Measurements from ENCODE around the gene SMG5.
A peak's percentile ranks its signal among the peaks of the same experiment; 100 is the strongest.

Gene SMG5

GRCh38 chr1:156276966-156277381 lies 5.7 kb downstream of the SMG5 start:
- no peak for DNase-seq

GRCh38 chr1:156276532-156276931 lies 6.1 kb downstream of the SMG5 start:
- DNase-seq = no peak

- DNase-seq = no peak
Measured at GRCh38 chr1:156270314-156270713, 12.3 kb downstream of the SMG5 start.

- DNase-seq = no peak
Measured at GRCh38 chr1:156268336-156268735, 14.3 kb downstream of the SMG5 start.

- no peak for DNase-seq
Measured at GRCh38 chr1:156266051-156266450, 16.6 kb downstream of the SMG5 start.

GRCh38 chr1:156263288-156263655 lies 19.4 kb downstream of the SMG5 start:
- no peak for DNase-seq

- no peak for DNase-seq
Measured at GRCh38 chr1:156262461-156263287, 20.0 kb downstream of the SMG5 start.

DNA sequence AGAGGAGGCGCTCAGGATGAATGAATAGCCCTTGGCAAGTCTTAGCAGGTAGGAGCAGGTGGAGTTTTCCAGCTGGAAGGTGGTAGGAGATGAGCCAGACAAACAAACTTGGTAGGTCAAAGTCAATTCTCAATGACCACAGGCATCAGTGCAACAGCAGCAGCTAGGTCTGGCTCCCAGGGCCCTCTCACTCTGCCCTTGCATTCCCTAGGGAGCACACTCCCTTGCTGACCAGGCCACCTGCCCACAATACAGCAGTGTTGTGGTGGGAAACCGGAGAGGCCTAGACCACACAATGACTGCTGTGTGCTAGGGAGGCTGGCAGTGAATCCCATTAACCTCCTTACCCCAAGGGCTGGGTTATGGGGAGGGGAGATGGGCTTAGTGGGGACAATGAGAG lies 21.7 kb downstream of the SMG5 start:
- DNase-seq = no peak

GRCh38 chr1:156259805-156260204 lies 22.8 kb downstream of the SMG5 start:
- no peak for DNase-seq

DNA sequence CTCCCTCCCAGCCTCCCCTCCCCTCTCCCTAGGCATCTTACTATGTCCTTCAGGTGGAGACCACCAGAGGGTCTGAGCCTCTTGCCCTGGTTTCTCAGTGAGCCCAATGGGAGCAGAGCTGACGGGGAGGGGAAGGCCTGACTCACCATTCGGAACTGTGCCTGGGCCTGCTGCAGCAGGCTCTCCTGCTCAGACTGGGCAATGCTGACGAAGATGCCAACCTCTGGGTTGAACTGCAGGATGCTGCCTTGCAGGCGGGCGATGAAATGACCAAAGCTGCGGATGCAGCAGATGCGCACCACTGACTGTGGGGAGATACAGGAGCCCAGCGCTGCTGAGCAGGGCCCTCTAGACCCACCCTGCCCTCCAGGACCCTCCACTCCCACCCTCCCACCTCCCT lies 23.8 kb downstream of the SMG5 start:
- no peak for DNase-seq

- no peak for DNase-seq
Measured at GRCh38 chr1:156257711-156258110, 24.9 kb downstream of the SMG5 start.

GRCh38 chr1:156253634-156254033 lies 29.0 kb downstream of the SMG5 start:
- no peak for DNase-seq

GRCh38 chr1:156251527-156251926 lies 31.1 kb downstream of the SMG5 start:
- DNase-seq = no peak

DNA sequence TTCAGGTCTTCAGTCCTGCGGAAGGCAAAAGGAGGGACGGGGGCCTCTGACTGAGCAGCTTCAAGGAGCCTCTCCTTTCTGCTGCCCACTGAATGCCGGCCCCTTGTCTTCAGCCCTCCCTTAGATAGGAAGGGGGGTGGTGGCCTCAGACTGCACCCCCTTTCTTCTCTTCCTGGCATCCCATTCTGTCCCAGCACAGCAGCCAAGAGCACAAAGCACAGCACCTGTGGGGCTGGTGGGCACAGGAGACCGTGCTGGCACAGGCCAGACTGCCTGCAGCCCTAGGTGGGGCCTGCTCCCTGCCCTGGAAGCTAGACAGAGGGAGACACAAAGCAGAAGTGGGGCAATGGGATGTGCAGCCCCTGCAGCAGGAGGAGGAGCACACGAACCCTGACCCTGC lies 33.0 kb downstream of the SMG5 start:
- DNase-seq = no peak

DNA sequence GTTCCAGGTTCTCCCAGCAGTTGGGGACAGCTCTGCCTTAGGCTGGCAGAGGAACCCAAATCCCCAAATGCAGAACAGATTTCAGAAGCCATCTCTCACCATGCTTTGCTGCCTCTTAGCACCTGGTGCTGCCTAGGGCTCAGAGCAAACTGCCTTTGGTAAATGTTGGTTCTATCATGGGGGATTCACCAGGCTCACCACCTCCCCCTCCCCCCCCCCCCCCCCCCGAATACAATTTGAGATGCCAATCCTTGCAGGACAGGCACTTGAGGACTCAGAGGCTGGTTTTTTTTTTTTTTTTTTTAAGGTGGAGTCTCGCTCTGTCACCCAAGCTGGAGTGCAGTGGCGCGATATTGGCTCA lies 34.3 kb downstream of the SMG5 start:
- no peak for DNase-seq

DNA sequence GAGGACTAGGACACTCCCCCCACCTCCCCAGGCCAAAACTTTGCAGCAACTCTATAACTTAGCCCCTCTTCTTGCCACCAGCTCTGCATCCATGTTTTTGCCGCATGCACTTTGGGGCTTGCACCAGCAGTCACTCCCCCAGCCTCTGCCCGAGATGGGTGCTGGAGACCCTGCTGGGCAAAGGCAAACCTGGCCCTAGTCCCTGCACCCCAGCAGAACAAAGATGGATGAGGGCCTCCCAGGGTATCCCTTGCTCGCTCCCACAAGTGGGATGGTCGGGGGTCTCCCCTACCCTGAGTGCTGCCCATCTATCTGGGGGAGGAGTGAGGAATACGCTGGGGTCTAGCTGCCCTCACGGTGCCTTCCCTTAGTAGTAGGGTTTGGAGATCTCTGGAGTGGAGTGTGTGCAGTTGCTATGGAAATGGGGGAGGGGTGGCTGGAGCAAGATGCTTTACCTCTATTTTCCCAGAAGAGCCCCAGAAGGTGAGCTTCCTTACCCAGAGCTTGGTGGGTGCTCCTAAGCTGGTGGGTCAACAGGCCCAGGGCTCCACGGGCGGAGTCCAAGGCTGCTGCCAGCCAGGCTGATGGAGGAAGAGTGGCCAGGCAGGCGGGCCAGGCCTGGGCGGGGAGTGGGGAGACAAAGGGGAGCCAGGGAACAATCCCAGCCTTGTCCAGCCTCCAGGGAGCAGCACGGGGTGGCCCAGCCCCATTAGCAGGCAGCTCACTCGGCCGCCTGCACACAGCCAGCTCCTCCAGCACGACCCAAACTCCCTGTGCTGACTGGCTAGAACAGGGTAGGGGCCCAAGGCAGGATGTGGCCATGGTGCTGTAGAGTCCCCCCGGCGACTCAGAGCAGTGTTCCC lies 34.9 kb downstream of the SMG5 start, which contains the start of gene PAQR6:
Gene PAQR6, minus strand, starts transcription at position 597 of the 863 bp plus-strand sequence. CDS start 1,325 bp downstream, outside the sequence.
- no peak for DNase-seq

DNA sequence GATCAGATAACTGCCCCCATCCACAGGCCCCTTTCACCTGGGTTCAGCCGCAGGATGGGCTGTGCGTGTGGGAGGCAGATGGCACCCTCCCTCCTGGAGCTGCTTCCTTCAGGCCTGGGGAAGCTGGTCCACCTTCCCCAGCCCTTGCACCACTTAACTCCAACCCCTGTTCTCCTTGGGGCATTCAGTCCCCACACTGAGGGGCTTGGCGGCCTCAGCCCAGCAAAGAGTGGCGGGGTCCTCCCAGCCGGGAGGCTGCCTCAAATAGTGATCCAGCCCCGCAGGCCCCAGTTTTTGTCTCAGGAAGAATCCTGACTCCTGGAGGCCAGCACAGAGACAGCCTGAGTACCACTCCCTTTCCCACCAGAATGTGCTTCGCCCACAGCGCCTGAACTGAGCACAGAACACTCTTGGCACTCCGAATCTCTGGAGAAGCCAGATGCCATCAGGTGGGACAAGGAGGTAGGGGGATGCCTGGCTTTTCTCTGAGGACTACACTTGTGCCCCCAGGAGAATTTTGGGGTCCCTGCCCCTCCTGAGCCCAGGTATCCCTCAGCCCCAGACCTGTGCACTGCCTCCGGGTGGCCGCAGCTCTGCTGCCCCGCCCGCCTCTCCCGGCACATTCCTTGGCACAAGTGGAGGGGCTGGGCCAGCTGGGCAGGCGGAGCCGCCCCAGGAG lies 35.7 kb downstream of the SMG5 start:
- DNase-seq = no peak

DNA sequence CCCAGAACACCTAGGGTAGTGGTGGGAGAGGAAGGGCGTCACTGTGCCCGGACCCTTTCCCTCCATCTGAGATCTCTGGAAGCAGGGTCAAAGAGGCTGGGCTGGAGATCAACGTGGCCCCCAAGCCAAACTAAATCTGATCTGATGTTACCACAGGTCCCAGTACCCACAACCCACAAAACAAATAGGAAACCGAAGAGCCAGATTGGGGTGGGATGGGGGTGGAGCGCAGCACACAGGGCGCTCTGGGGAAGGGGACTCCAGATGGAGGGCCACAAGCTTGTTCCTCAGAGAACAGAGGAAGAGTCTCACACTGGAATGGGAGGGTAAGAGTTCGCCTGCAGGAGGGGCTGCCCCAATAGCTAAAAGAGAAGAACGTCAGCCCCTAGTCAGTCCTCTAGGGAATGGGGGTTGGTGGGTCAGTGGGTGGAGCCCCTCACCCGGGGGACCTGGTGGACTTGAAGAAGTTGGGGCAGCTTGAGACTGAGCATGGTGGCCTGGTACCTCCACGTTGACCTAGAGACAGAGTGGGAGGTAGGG lies 36.3 kb downstream of the SMG5 start:
- DNase-seq = no peak

- peak; percentile 45 for DNase-seq
Measured at GRCh38 chr1:156245451-156246232, 37.0 kb downstream of the SMG5 start.

DNA sequence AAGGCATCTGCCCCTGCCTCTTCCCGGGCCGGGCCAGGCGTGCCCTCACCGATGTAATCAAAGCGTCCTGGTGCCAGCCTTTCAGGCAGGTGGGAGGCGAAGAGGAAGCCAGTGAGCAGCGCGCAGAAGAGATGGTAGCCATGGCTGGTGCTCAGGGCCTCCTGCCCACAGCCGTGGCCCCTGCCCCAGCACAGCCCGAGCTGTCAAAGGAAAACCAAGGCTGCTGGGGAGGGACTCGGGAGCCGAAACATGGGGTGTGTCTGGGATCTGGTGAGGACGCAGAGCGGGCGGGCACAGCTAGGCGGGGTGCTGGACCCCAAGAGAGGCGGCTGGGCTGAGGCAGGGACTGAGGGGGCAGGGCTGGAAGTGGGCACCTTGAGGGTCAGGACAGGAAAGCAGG lies 37.9 kb downstream of the SMG5 start:
- DNase-seq = no peak

- no peak for DNase-seq
Measured at GRCh38 chr1:156244126-156244525, 38.5 kb downstream of the SMG5 start.

DNA sequence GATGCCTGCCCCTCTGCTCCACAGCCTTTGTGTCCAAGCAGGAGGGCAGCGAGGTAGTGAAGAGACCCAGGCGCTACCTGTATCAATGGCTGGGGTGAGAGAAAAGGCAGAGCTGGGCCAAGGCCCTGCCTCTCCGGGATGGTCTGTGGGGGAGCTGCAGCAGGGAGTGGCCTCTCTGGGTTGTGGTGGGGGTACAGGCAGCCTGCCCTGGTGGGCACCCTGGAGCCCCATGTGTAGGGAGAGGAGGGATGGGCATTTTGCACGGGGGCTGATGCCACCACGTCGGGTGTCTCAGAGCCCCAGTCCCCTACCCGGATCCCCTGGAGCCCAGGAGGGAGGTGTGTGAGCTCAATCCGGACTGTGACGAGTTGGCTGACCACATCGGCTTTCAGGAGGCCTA lies 39.9 kb downstream of the SMG5 start:
- DNase-seq = no peak

Measured in activated CD4-positive, alpha-beta T cell treated with anti-CD3 and anti-CD28 coated beads, Interleukin-2, amount 50 U/mL, for 16 hours (primary cell).